ENCODE measurements around the gene KMT2C.
"Not testable (repeated sequence)": the region's sequence is repeated elsewhere in the genome, so short reads cannot be mapped to it uniquely, and the experiment has no call there.

Gene KMT2C

GRCh38 chr7:152286972-152287371 lies 148.8 kb downstream of the KMT2C start:
- not testable (repeated sequence) for DNase-seq

- DNase-seq = not testable (repeated sequence)
These were observed 149.6 kb downstream of the KMT2C start for GRCh38 chr7:152286219-152286618.

GRCh38 chr7:152284998-152285397 lies 150.8 kb downstream of the KMT2C start:
- not testable (repeated sequence) for DNase-seq

GRCh38 chr7:152277687-152278086 lies 158.1 kb downstream of the KMT2C start:
- DNase-seq = not testable (repeated sequence)

GRCh38 chr7:152270427-152270826 lies 165.4 kb downstream of the KMT2C start:
- DNase-seq = not testable (repeated sequence)

- DNase-seq = not testable (repeated sequence)
These were observed 168.9 kb downstream of the KMT2C start for GRCh38 chr7:152266859-152267258.

GRCh38 chr7:152264915-152265314 lies 170.9 kb downstream of the KMT2C start:
- not testable (repeated sequence) for DNase-seq

GRCh38 chr7:152262146-152262545 lies 173.7 kb downstream of the KMT2C start:
- DNase-seq = not testable (repeated sequence)

GRCh38 chr7:152259645-152260044 lies 176.2 kb downstream of the KMT2C start:
- not testable (repeated sequence) for DNase-seq

- not testable (repeated sequence) for DNase-seq
These were observed 188.0 kb downstream of the KMT2C start for GRCh38 chr7:152247851-152248250.

- not testable (repeated sequence) for DNase-seq
These were observed 190.4 kb downstream of the KMT2C start for GRCh38 chr7:152245417-152245816.

GRCh38 chr7:152243464-152243863 lies 192.3 kb downstream of the KMT2C start:
- not testable (repeated sequence) for DNase-seq

GRCh38 chr7:152241301-152241700 lies 194.5 kb downstream of the KMT2C start:
- not testable (repeated sequence) for DNase-seq

GRCh38 chr7:152236306-152236705 lies 199.5 kb downstream of the KMT2C start:
- DNase-seq = not testable (repeated sequence)

GRCh38 chr7:152234421-152234820 lies 201.4 kb downstream of the KMT2C start:
- DNase-seq = not testable (repeated sequence)

GRCh38 chr7:152231089-152231488 lies 204.7 kb downstream of the KMT2C start:
- DNase-seq = no peak

GRCh38 chr7:152219556-152219955 lies 216.2 kb downstream of the KMT2C start:
- not testable (repeated sequence) for DNase-seq

GRCh38 chr7:152208766-152209165 lies 227.0 kb downstream of the KMT2C start:
- DNase-seq = not testable (repeated sequence)

GRCh38 chr7:152204417-152204816 lies 231.4 kb downstream of the KMT2C start:
- DNase-seq = not testable (repeated sequence)

- no peak for DNase-seq
These were observed 232.7 kb downstream of the KMT2C start for GRCh38 chr7:152203095-152203494.

- no peak for DNase-seq
These were observed 233.7 kb downstream of the KMT2C start for GRCh38 chr7:152202056-152202455.

- DNase-seq = no peak
These were observed 235.4 kb downstream of the KMT2C start for GRCh38 chr7:152200395-152200794.

GRCh38 chr7:152196391-152196790 lies 239.4 kb downstream of the KMT2C start:
- no peak for DNase-seq

- DNase-seq = no peak
These were observed 241.9 kb downstream of the KMT2C start for GRCh38 chr7:152193880-152194279.

- no peak for DNase-seq
These were observed 246.7 kb downstream of the KMT2C start for GRCh38 chr7:152189061-152189460.

GRCh38 chr7:152185558-152185957 lies 250.2 kb downstream of the KMT2C start:
- no peak for DNase-seq

Measured in NCI-H2081 treated with DMSO at 0.1 percent for 48 hours (cell line).